HEK293 (cell line): Measurements from ENCODE around the gene ADAMTSL2.

Source experiments
- CTCF ChIA-PET: fragments of 350-600 bp; formaldehyde crosslinking; extraction: SDS; loops from one replicate; lab custom pipeline; 2021; ENCODE audit warnings: antibody characterized with exemption; lab: Yijun Ruan, JAX
- POLR2A ChIA-PET: fragments of 300-600 bp; formaldehyde crosslinking; extraction: SDS; loops from one replicate; lab custom pipeline; 2020; ENCODE audit warnings: antibody characterized with exemption, inconsistent platforms; lab: Yijun Ruan, JAX
- H3K27ac ChIP-seq: fragments of 200-500 bp; sonication (Bioruptor generic); 2 replicates; pipeline ENCODE4 v1.5.1; 2014; ENCODE audit warnings: low read depth, low read length, control low read depth, inconsistent platforms; ENCODE audit errors: extremely low read depth
- H3K36me3 ChIP-seq, 2 experiments: fragments of 200-500 bp in 1 of 2; sonication (Bioruptor generic) in 1 of 2; 1 replicate in 1 of 2; 2 replicates in 1 of 2; pipeline ENCODE4 v1.5.1; 2014 to 2017; ENCODE audit warnings: inconsistent platforms in 2 of 2, low read length in 2 of 2; ENCODE audit not compliant: control insufficient read depth in 2 of 2, insufficient read depth in 1 of 2
- H3K4me1 ChIP-seq: fragments of 200-500 bp; sonication (Bioruptor generic); 2 replicates; pipeline ENCODE4 v1.5.1; 2014; ENCODE audit warnings: mild to moderate bottlenecking, low read length, inconsistent platforms; ENCODE audit not compliant: control insufficient read depth, insufficient read depth
- H3K4me3 ChIP-seq: 2 replicates; pipeline ENCODE4 v1.5.1; 2011; ENCODE audit warnings: low read depth, mild to moderate bottlenecking, control low read depth, low read length, moderate library complexity
- H3K9me3 ChIP-seq: fragments of 200-500 bp; sonication (Bioruptor generic); 2 replicates; pipeline ENCODE4 v1.5.1; 2014; ENCODE audit warnings: low read depth, low read length, inconsistent platforms; ENCODE audit not compliant: control insufficient read depth, insufficient read depth
- ATF2 ChIP-seq: fragments of 450-650 bp; formaldehyde crosslinking; IDR thresholded peaks from 2 replicates; pipeline ENCODE4 v1.5.1; 2016; ENCODE audit warnings: missing biosample characterization, missing genetic modification characterization, low read depth
- BCL11A ChIP-seq: fragments of 450-650 bp; formaldehyde crosslinking; IDR thresholded peaks from 2 replicates; pipeline ENCODE4 v1.5.1; 2016; ENCODE audit warnings: low read depth, missing biosample characterization, missing genetic modification characterization
- KLF9 ChIP-seq: fragments of 450-650 bp; formaldehyde crosslinking; IDR thresholded peaks from 2 replicates; pipeline ENCODE4 v1.5.1; 2016; ENCODE audit warnings: missing biosample characterization, missing genetic modification characterization, low read depth
- MEIS1 ChIP-seq: sonication (generic); formaldehyde crosslinking; IDR thresholded peaks from 2 replicates; pipeline ENCODE4 v1.8.1; 2022; ENCODE audit warnings: missing genetic modification reagents, mild to moderate bottlenecking, borderline replicate concordance
- TCF7L2 ChIP-seq: IDR thresholded peaks from 2 replicates; pipeline ENCODE4 v1.6.1; 2011; ENCODE audit warnings: low read depth, mild to moderate bottlenecking, inconsistent platforms, low read length, moderate library complexity, borderline replicate concordance
- TRIM28 ChIP-seq: IDR thresholded peaks from 2 replicates; pipeline ENCODE4 v1.6.1; 2011; ENCODE audit warnings: low read length, control low read depth, borderline replicate concordance
- ZBTB6 ChIP-seq: fragments of 450-650 bp; formaldehyde crosslinking; IDR thresholded peaks from 2 replicates; pipeline ENCODE4 v1.5.1; 2017; ENCODE audit warnings: missing biosample characterization, missing genetic modification characterization
- ZNF280D ChIP-seq: fragments of 450-650 bp; formaldehyde crosslinking; IDR thresholded peaks from 2 replicates; pipeline ENCODE4 v1.5.1; 2016; ENCODE audit warnings: missing biosample characterization, missing genetic modification characterization
- ZNF488 ChIP-seq: fragments of 450-650 bp; formaldehyde crosslinking; IDR thresholded peaks from 2 replicates; pipeline ENCODE4 v1.5.1; 2016; ENCODE audit warnings: missing biosample characterization, missing genetic modification characterization
- ZNF548 ChIP-seq: fragments of 450-650 bp; formaldehyde crosslinking; IDR thresholded peaks from 2 replicates; pipeline ENCODE4 v1.5.1; 2016; ENCODE audit warnings: missing biosample characterization, missing genetic modification characterization
- ZNF558 ChIP-seq: fragments of 450-650 bp; formaldehyde crosslinking; IDR thresholded peaks from 2 replicates; pipeline ENCODE4 v1.5.1; 2016; ENCODE audit warnings: missing biosample characterization, missing genetic modification characterization
- ZNF580 ChIP-seq: fragments of 450-650 bp; formaldehyde crosslinking; IDR thresholded peaks from 2 replicates; pipeline ENCODE4 v1.5.1; 2016; ENCODE audit warnings: missing biosample characterization, missing genetic modification characterization
- ZNF623 ChIP-seq: fragments of 450-650 bp; formaldehyde crosslinking; IDR thresholded peaks from 2 replicates; pipeline ENCODE4 v1.5.1; 2016; ENCODE audit warnings: missing biosample characterization, missing genetic modification characterization
- ZNF747 ChIP-seq: fragments of 450-650 bp; formaldehyde crosslinking; IDR thresholded peaks from 2 replicates; pipeline ENCODE4 v1.5.1; 2016; ENCODE audit warnings: missing biosample characterization, missing genetic modification characterization
- ZNF777 ChIP-seq: fragments of 450-650 bp; formaldehyde crosslinking; IDR thresholded peaks from 2 replicates; pipeline ENCODE4 v1.5.1; 2017; ENCODE audit warnings: missing biosample characterization, missing genetic modification characterization, borderline replicate concordance
- ZSCAN18 ChIP-seq: fragments of 450-650 bp; formaldehyde crosslinking; IDR thresholded peaks from 2 replicates; pipeline ENCODE4 v1.5.1; 2016; ENCODE audit warnings: missing biosample characterization, missing genetic modification characterization

ADAMTSL2 gene

GRCh38 chr9:133597316-133597957 lies 62.9 kb downstream of the ADAMTSL2 start (continued):
- TF ChIP-seq ATF2 (tag by site-specific recombination) (no peak), ZSCAN18 (tag by site-specific recombination) (no peak), BCL11A (no peak), ZNF488 (tag by site-specific recombination) (no peak), TRIM28 (peak; percentile 99; the same call in 1 of the 2 replicates), TCF7L2 (no peak), ZNF580 (0 out of 2 replicates have a peak, but pooled peaks have one; percentile 42), ZNF777 (tag by site-specific recombination) (no peak), ZNF280D (tag by site-specific recombination) (peak; percentile 90), ZNF558 (tag by site-specific recombination) (peak; percentile 91), ZNF548 (tag by site-specific recombination) (no peak), MEIS1 (CRISPR knock-in tag) (no peak), ZNF747 (no peak), KLF9 (tag by site-specific recombination) (no peak)

- Histone ChIP-seq H3K4me3 (no peak overlapping the region), H3K36me3 (no peaks in the 10 kb centered on the region), H3K27ac (no peak overlapping the region), H3K9me3 (no peaks in the 10 kb centered on the region), H3K4me1 (no peaks in the 10 kb centered on the region)
- TF ChIP-seq ZBTB6 (no peak), ZNF623 (peak; percentile 63)
- ChIA-PET CTCF (no interaction called here), POLR2A (no interaction called here)
Observed at GRCh38 chr9:133598978-133599377, 64.5 kb downstream of the ADAMTSL2 start.
